Measurements from ENCODE around the gene GALM. TPM values are rescaled to one million over a fixed set of nuclear protein-coding genes. Genes with fewer than 3 reads are reported as not detected.
A peak's percentile ranks its signal among the peaks of the same experiment; 100 is the strongest.

Gene GALM
- total and polyA plus RNA-seq, 2 of the 13 experiments (the other 11 are each of a cell fraction or from before 2014, with no cell fraction given): 65.5 to 90.0 TPM

DNA sequence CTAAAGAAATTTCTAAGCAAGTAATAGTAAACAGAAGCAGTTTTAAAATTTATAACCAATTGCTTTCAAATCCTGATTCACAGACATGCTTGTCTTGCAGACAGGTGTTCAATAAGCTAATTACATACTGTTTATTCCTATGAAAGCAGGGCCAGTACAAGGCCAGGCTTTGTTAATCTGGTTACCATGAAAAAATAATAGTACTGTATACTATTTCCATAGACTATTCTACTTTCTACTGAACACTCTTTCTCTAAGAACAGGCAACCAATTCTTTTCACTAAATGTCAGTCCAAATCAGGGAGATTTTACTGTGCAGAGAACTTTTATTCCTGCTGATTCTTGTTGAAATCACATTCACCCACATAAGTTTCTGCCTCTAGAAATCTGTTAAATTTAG is 88.1 kb downstream of the GALM start:
- no peak overlapping the region for H3K4me3 ChIP-seq (replicated peaks in 1 of 3; ENCODE audit: insufficient read depth in 1 of 3, low read depth in 2 of 3, low read length in 3 of 3)
- H3K4me1 ChIP-seq (ENCODE audit: insufficient read depth, low read length): peaks cover 34% of the 10 kb centered on the region
- DNase-seq (ENCODE audit: low spot score) (no peak), ATAC-seq (no peak), FAIRE-seq (no peak)
- peaks cover 21% of the 10 kb centered on the region for H3K79me2 ChIP-seq (ENCODE audit: insufficient read depth, low read length)
- TF ChIP-seq ZNF839 (CRISPR knock-in tag; IDR thresholded peaks at IDR 0.05; ENCODE audit: borderline replicate concordance): no peak
- no peak for TF ChIP-seq DR1 (CRISPR knock-in tag; IDR thresholded peaks at IDR 0.05)
- no peak for TF ChIP-seq ZFP37 (CRISPR knock-in tag; IDR thresholded peaks at IDR 0.05; ENCODE audit: borderline replicate concordance)
- TF ChIP-seq POLR2G (IDR thresholded peaks at IDR 0.05; ENCODE audit: low read depth, low read length): no peak
- TF ChIP-seq SP140L (CRISPR knock-in tag; IDR thresholded peaks at IDR 0.05; ENCODE audit: borderline replicate concordance): no peak
- TF ChIP-seq, protein P1, sequence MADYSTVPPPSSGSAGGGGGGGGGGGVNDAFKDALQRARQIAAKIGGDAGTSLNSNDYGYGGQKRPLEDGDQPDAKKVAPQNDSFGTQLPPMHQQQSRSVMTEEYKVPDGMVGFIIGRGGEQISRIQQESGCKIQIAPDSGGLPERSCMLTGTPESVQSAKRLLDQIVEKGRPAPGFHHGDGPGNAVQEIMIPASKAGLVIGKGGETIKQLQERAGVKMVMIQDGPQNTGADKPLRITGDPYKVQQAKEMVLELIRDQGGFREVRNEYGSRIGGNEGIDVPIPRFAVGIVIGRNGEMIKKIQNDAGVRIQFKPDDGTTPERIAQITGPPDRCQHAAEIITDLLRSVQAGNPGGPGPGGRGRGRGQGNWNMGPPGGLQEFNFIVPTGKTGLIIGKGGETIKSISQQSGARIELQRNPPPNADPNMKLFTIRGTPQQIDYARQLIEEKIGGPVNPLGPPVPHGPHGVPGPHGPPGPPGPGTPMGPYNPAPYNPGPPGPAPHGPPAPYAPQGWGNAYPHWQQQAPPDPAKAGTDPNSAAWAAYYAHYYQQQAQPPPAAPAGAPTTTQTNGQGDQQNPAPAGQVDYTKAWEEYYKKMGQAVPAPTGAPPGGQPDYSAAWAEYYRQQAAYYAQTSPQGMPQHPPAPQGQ (CRISPR knock-in tag; IDR thresholded peaks at IDR 0.05; ENCODE audit: borderline replicate concordance): no peak
- TF ChIP-seq ZBTB21 (CRISPR knock-in tag; IDR thresholded peaks at IDR 0.05): no peak
- no peak for TF ChIP-seq ZNF235 (CRISPR knock-in tag; IDR thresholded peaks at IDR 0.05; ENCODE audit: borderline replicate concordance)
- TF ChIP-seq SETDB1 (CRISPR knock-in tag; IDR thresholded peaks at IDR 0.05; ENCODE audit: borderline replicate concordance): no peak
- H3K4me2 ChIP-seq (ENCODE audit: low read depth, low read length): no peak overlapping the region
- no peak overlapping the region for H2AFZ ChIP-seq (ENCODE audit: low read length)
- H4K20me1 ChIP-seq (ENCODE audit: insufficient read depth, low read length): peaks cover 13% of the 10 kb centered on the region
- peaks cover 0 to 1% of the 10 kb centered on the region in 2 experiments; a peak in 4 of 5 replicates for H3K36me3 ChIP-seq (replicated peaks in 1 of 2; ENCODE audit: control insufficient read depth in 1 of 2, insufficient read depth in 2 of 2, low read length in 2 of 2)
- POLR2A ChIA-PET: interaction anchor here (0.9 kb wide), 1 partner anchor 10 kb away, joined by 3 read pairs; no protein-coding TSS in a partner anchor
- no peaks in the 10 kb centered on the region; a peak in 1 of 5 replicates for H3K27me3 ChIP-seq (ENCODE audit: control insufficient read depth in 1 of 2, insufficient read depth in 2 of 2, low read length in 2 of 2)
- intact Hi-C loops (cut with micrococcal nuclease; ENCODE audit: unreplicated experiment): loop anchor here (10.0 kb wide), 1 partner anchor 371 kb away; the partner anchor contains the start of gene SOS1
- H3K9me3 ChIP-seq (ENCODE audit: low read length): no peaks in the 10 kb centered on the region
- no TSS peak for BruUV-seq (replicated peaks)
- H3K27ac ChIP-seq (ENCODE audit: extremely low read length, insufficient read depth, low read length): peak overlapping the region; percentile 32
- CTCF ChIA-PET (ENCODE audit: low intra/inter-chr PET ratio, low total read pairs): no interaction called here
- in situ Hi-C loops (cut with HindIII; ENCODE audit: extremely low pct_ligation_motif_present, low pct_unique_long_range_greater_than_20kb): no loop called here
- no peak overlapping the region for H3K9ac ChIP-seq (ENCODE audit: insufficient read depth, low read depth, low read length)

Measured in HepG2 (cell line).